ELF-1 (cell line): ENCODE data around the gene BLOC1S5.
A peak's percentile ranks its signal among the peaks of the same experiment; 100 is the strongest.
"Not testable (repeated sequence)": the region's sequence is repeated elsewhere in the genome, so short reads cannot be mapped to it uniquely, and the experiment has no call there.

Experiments
- DNase-seq: peaks from one replicate; pipeline ENCODE4 v3.0.0-alpha.2; 2016; ENCODE audit warnings: low read depth, low spot score

Gene BLOC1S5

DNA sequence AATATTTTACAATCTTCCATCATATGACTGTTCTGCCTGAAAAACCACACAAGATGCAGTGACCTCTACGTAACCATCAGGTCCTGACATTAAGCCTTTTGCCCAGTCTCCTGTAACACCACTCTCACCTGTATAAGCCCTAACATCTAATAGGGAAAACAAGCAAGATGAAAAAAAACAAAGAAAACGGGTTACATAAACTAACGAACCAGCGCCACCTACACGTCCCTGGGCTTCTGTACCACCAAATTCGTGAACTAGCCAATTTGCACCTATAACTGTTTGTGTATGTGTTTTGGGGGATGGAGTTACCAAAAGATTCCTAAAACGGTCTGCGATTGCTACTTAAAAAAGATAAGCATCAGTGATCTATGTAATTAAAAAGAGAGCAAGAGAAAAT is 70.2 kb downstream of the BLOC1S5 start:
- no peak for DNase-seq

DNA sequence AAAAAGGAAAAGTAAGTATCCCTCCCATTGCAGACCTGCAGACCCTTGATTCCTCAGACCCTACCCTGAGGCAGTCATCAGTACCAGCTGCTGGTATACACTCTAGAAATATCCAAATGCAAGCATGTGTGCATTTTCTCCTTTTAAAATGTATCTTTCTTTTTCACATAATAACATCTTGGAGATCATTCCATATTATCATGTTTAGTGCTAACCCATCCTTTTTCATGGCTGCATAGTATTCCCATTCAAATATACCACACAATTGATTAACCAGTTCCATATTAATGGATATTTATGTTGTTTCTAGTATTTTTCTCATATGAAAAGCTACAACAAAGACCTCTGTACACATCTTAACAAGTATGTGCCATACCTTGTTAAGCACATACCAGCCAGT is 70.8 kb downstream of the BLOC1S5 start:
- DNase-seq = no peak

DNA sequence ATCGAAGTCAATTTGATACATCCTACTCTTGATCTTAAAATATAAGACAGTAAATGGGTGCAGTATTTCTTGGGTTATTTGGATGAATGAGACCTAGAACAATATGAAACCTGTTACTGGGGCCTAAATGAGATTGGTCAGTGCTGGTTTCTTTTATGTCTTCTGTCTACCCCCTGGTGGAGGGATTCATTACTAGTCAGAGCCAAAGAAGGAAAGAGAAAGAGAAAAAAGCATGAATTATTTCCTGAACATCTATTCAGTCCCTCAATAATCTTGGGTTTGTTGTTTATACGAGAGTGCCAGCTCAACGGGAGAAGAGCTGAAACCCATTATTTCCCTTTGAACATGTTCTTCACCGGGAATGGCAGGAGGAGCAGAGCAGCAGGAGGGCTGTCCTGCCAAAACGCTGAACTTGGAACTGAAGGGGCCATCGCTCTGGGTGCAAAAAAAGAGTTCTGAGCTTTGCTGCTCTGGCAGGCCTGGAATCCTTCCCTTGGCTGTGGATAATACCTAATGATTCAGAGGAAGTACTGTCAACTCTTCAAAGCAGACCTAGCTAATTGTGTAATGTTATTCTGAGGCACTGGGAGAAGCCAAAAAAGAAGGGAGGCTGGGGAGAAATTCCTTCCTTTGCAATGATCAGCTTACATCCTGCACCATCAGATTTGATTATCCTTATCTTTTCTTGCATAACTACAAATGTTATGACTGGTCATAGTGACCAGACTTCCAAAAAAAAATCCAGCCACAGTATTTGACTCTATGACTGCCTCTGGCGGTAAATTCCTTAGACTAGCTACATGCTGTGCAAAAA is 72.0 kb downstream of the BLOC1S5 start:
- DNase-seq = peak; percentile 49

DNA sequence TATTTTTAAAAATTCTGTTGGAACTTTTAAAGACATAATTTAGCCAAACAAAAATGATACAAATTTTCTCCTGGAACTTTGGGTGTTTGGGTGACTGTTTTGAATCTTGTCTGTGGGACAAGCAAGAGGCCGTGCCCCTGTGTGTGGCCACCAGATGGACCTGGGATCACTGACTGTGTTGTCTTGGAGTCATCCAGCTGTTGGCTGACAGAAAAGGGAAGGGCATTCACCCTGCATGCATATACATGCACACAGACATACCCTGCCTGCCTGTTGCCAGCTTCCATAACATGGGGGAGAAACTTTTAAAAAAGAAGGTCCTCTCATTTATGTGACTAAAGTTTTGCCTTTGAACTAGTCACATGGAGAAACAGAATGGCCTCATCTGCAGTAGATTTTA is 72.7 kb downstream of the BLOC1S5 start:
- no peak for DNase-seq

DNA sequence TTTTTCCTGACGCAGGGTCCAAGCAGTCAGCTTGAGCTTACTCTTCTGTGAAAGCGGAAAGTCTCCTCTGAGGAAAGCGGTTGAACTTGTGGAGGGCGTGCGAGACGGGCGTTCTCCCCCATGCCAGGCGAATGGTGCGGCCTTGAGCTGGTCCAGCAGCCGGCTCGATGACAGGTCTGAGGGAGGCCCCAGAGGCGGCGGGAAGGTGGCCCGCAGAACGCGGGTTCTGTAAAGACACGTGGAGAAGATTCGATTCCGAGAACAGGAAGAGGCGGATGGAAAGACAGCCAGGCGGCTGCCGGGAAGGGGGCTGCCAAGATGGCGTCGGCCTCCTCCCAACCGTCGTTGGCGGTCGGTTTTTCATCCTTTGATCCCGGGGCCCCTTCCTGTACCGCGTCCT is 78.0 kb downstream of the BLOC1S5 start:
- no peak for DNase-seq

DNA sequence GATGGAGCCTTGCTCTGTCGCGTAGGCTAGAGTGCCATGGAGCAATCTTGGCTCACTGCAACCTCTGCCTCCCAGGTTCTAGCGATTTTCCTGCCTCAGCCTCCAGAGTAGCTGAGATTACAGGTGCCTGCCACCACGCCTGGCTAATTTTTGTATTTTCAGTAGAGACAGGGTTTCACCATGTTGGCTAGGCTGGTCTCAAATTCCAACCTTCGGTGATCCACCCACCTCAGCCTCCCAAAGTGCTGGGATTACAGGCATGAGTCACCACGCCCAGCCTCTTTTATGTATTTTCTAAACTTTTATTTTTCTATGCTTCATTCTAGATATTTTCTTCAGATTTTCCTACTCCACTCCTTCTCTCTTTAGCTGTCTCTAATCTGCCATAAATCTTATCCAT is 80.2 kb downstream of the BLOC1S5 start:
- not testable (repeated sequence) for DNase-seq

DNA sequence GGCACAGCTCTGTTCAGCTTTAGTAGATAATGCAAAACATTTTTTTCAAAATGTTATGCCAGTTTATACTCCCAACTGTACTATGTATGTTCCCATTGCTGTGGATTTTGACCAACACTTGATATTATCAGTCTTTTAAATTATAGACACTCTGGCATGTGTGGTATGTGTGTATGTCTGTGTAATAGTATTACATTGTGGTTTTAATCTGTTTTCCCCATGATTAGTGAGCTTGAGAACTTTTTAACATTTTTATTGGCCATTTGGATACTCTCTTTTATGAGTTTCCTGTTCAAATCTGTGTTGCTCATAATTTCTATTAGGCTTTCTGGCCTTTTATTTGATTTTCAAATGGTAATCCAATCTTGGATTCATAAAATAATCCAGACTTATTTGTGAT is 84.4 kb downstream of the BLOC1S5 start:
- no peak for DNase-seq

DNA sequence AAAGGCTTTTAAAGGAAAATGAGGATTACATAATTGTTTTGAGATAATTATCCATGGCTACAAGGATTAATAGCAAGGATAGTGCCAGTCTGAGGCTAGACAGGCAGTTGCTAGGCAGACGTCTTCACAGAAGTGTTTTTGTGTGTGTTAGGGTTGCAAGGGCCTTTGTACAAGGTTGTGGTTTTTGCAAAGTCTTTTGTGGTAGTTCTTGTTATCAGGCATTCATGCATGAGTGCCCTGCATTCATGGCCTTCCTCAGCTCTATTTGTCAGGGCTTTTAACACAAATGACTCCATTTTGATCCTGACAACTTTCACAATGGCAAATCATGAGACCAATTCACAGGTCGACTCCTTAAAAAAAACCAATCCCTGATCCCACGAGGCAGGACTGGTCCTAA is 85.5 kb downstream of the BLOC1S5 start:
- no peak for DNase-seq

DNA sequence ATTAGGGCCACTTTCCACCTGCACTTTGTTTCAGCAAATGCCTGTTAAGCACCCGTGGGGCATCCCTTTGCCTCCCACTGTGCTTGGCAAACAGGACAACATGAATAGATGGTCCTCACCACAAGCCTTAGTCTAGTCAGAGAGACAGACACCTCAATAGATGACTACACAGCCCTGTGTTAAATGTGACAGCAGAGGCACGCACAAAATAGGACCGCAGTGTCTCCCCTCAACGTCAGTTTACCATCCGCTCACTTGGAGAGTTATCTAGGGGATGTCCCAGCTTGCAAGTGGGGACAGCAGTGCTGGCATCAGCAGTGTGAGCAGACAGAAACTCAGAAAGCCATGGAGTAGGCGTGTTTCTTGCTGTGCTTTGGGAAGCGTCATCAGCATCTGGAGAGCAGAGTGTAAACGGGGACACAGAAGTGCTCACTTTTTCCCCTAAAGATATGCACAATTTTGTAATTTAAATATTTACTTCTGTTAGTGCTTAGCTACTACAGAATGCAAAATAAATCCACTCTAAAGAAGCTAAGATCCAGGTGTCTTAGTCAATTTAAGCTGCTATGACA is 87.6 kb downstream of the BLOC1S5 start:
- no peak for DNase-seq

DNA sequence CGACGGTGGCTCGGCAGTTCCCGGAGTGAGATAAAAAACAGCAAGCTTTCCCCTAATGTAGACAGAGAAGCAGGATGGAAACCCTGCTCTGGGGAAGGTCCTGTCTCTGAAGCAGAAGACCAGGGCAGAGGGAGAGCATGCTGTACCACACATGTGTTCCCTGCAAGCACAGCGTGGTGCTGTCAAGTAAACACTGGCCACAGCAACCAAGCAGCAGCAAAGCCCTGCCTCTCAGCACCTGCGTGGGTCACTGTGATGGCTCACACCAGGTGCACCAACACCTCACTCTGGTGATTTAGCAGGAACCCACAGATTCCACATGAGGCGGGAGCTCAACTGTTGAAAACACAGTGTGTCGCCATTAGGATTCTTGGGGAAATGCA is 88.4 kb downstream of the BLOC1S5 start:
- DNase-seq = no peak

DNA sequence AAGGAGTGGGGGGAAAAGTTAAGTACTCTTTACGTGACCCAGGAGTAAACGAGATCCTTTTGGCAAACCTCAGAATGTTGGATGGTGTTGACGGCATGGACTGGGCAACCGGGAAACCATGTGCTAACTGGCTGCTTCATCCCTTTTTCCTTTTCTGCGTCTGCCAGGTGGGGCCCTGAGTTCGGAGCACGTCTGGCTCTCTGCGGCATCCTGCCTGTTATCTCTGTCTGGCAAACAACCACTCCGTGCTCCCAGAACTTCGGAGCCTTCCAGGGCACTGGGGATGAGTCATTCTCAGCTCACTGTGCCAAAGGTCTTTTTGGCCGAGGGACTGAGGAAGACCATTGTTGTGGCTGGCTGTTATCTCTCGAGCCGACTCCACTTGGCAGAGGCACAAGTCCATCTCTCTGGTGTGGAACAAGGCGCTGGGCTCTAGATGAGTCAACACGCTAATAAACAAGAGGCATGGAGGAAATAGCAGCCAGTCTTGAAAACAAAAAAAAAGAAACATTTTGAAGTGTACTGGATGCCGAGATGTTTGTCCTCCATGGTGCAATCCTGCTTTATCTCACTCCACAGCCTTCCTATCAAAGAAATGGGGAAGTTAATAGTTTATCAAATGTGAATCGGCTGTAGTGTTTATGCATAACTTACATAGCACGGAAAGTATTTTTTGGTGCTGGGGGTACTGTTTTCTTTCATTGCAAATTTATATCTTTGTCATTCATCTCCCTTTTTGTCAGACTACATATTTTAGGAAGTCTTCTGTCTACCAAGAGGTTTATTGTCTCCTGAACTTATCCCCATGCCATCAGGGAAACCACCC is 89.0 kb downstream of the BLOC1S5 start:
- peak; percentile 77 for DNase-seq

DNA sequence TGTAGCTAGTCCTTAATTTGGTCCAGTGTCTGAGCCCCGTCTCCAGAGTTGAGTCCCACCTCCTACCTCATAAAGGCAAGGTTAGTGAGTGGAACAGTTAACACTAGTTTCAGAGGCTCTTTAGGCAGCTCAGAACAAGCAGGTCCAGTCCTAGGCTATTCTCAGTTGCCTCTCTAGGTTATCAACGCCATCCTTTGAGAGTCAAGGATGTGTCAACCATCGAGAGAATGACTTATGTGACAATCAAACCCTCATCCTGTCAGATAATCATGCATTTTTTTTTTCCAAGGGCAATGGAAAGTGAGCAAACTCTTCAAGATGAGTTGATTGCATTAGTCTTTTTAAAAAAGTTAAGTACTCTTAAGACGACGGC is 89.6 kb downstream of the BLOC1S5 start:
- no peak for DNase-seq

DNA sequence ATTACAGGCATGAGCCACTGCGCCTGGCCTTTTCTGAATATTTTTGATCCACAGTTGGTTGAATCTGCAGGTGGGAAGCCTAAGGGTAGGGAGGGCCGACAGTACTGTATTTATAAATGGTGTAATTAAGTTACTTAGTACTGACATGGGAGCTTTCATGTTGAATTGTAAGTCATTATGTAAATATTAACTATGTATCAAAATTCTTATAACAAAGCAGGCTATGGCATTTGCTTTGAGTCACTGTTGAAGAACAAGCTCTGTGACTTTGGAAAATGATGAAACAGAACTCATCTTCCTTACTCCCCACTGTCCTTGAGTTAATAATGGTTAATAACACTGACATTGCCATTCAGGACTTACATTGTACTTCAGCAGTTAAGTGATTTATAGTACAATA is 90.6 kb downstream of the BLOC1S5 start:
- DNase-seq = no peak

DNA sequence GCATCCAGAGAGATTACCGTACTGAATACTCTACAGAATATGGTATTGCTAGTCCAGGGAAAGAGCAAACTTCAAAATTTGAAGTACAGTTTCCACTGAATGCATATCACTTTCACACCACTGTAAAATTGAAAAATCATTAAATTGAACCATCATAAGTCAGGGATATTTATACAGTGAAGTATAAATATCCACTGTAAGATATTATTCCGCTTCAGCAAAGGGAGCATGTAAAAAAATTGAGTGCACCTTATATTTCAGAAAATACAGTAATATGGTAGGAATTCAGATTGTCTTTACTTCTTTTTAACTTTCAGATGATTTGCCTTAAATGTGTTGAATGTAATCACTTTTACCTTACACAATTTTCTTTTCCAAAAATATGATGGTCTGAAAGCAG is 92.7 kb downstream of the BLOC1S5 start:
- no peak for DNase-seq

DNA sequence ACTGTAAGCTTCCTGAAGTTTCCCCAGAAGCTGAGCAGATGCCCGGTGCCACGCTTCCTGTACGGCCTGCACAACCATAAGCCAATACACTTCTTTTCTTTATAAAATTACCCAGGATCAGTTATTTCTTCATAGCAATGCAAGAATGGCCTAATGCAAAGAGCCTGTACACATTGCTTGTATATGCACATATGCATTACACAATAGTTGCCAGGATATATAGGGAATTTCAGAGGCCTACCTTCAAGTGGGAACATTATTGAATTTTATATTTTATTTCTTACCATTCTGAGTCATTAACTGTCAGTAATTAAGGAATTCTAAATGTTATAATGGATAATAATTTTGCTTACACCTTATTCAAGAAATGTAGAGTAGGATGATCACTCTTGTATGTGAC is 93.6 kb downstream of the BLOC1S5 start:
- DNase-seq = no peak
